Thoracic aorta (tissue), 2 donors: ENCODE measurements around the gene NUDT8. TPM values are rescaled to one million over a fixed set of nuclear protein-coding genes. Genes with fewer than 3 reads are reported as not detected.

Experiments used
- ATAC-seq: fragments of 150-250 bp; one replicate; pipeline ENCODE4 v1.8.0; 2017; ENCODE audit warnings: low read depth; ENCODE audit not compliant: insufficient number of reproducible peaks, low FRiP score
- DNase-seq: peaks from one replicate; pipeline ENCODE4 v3.0.0-alpha.2; 2020; ENCODE audit warnings: low spot score
- H3K27ac ChIP-seq, 2 donors: fragments of 200-600 bp; sonication (generic); 1 replicate in 1 of 2; 2 replicates in 1 of 2; pipeline ENCODE4 v1.5.1; 2016; ENCODE audit warnings: mild to moderate bottlenecking in 2 of 2, moderate library complexity in 2 of 2
- H3K27me3 ChIP-seq: fragments of 200-600 bp; sonication (generic); replicated peaks from 2 replicates; pipeline ENCODE4 v1.6.0; 2016; ENCODE audit warnings: mild to moderate bottlenecking; ENCODE audit not compliant: insufficient read depth
- H3K36me3 ChIP-seq: fragments of 200-600 bp; sonication (generic); one replicate; pipeline ENCODE4 v1.5.1; 2016
- H3K4me1 ChIP-seq, 2 donors: fragments of 200-600 bp; sonication (generic); 1 replicate in 1 of 2; 2 replicates in 1 of 2; pipeline versions ENCODE4 v1.5.1 to v1.6.0; 2016; ENCODE audit warnings: low read depth in 2 of 2, mild to moderate bottlenecking in 1 of 2; ENCODE audit not compliant: control insufficient read depth in 1 of 2
- H3K4me3 ChIP-seq: fragments of 200-600 bp; sonication (generic); 2 replicates; pipeline ENCODE4 v1.5.1; 2016; ENCODE audit warnings: mild to moderate bottlenecking
- H3K9me3 ChIP-seq: fragments of 200-600 bp; sonication (generic); 2 replicates; pipeline ENCODE4 v1.5.1; 2016
- total RNA-seq, 2 donors: library from RNA; depleted of rRNA; stranded (reverse); fragments of >200 nt; gene quantifications; one replicate each; pipeline versions ENCODE4 v1.1.0 to v1.2.3, GENCODE V29; 2016
- TF ChIP-seq, protein P1 (sequence below): fragments of 200-600 bp; sonication (generic); IDR thresholded peaks from one replicate; pipeline ENCODE4 v1.5.1; 2019; ENCODE audit warnings: antibody characterized with exemption

Gene NUDT8
- total RNA-seq, 2 donors from 2014 or later, result 5.7 to 6.1 TPM

GRCh38 chr11:67582011-67582410 lies 47.7 kb downstream of the NUDT8 start:
- no peak for ATAC-seq
- DNase-seq, result no peak
- Histone ChIP-seq H3K4me1 (peaks cover 14 to 25% of the 10 kb centered on the region in 2 donors), H3K9me3 (no peaks in the 10 kb centered on the region), H3K27ac (no peak overlapping the region), H3K27me3 (no peaks in the 10 kb centered on the region), H3K36me3 (peaks cover 10% of the 10 kb centered on the region), H3K4me3 (no peak overlapping the region)
- TF ChIP-seq, protein P1, sequence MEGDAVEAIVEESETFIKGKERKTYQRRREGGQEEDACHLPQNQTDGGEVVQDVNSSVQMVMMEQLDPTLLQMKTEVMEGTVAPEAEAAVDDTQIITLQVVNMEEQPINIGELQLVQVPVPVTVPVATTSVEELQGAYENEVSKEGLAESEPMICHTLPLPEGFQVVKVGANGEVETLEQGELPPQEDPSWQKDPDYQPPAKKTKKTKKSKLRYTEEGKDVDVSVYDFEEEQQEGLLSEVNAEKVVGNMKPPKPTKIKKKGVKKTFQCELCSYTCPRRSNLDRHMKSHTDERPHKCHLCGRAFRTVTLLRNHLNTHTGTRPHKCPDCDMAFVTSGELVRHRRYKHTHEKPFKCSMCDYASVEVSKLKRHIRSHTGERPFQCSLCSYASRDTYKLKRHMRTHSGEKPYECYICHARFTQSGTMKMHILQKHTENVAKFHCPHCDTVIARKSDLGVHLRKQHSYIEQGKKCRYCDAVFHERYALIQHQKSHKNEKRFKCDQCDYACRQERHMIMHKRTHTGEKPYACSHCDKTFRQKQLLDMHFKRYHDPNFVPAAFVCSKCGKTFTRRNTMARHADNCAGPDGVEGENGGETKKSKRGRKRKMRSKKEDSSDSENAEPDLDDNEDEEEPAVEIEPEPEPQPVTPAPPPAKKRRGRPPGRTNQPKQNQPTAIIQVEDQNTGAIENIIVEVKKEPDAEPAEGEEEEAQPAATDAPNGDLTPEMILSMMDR, result no peak

DNA sequence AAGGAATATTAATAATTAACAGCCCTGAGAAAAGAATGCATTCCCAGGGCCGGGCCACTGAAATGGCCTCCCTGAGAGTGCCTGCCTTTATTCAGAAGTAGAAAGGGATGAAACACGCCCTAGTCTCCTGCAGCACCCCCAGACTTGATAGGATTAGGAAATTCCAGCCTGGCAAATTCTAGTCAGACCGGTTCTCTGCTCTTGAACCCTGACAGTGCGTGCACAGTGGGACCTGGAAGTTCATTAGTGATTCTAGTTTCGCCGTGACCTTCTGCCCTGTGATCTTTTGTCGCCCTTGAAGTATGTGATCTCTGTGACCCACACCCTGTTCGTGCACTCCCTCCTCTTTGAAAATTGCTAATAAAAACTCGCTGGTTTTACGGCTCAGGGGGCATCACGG lies 48.3 kb downstream of the NUDT8 start:
- peaks cover 8% of the 10 kb centered on the region for H3K36me3 ChIP-seq
- H3K27ac ChIP-seq, result no peak overlapping the region
- no peak for ATAC-seq
- H3K9me3 ChIP-seq, result no peaks in the 10 kb centered on the region
- TF ChIP-seq, protein P1, result no peak
- no peak overlapping the region for H3K4me3 ChIP-seq
- no peaks in the 10 kb centered on the region for H3K27me3 ChIP-seq
- DNase-seq, result no peak
- peaks cover 14 to 26% of the 10 kb centered on the region in 2 donors for H3K4me1 ChIP-seq

GRCh38 chr11:67577951-67578350 lies 51.8 kb downstream of the NUDT8 start:
- Histone ChIP-seq H3K27me3 (no peaks in the 10 kb centered on the region), H3K4me1 (peaks cover 0 to 5% of the 10 kb centered on the region in 2 donors), H3K4me3 (no peak overlapping the region), H3K9me3 (no peaks in the 10 kb centered on the region), H3K27ac (no peak overlapping the region), H3K36me3 (no peaks in the 10 kb centered on the region)
- ATAC-seq, result no peak
- no peak for DNase-seq
- TF ChIP-seq, protein P1, result no peak

Other genes with a start within 250 kb of the NUDT8 start
- gene RAD9A, start 238.0 kb downstream of the NUDT8 start, total RNA-seq, result 10 to 100 TPM; 15.8 to 23.0 TPM
- gene PPP1CA, start 228.1 kb downstream of the NUDT8 start, total RNA-seq, result 10 to 100 TPM; 74.4 to 77.8 TPM
- 1 to 10 TPM; 2.6 to 3.8 TPM for gene TBC1D10C, start 225.9 kb downstream of the NUDT8 start, total RNA-seq
- gene CARNS1, start 214.3 kb downstream of the NUDT8 start, total RNA-seq, result 10 to 100 TPM in 1 of 2 donors, 1 to 10 TPM in 1; 7.9 to 10.8 TPM
- gene RPS6KB2, start 201.4 kb downstream of the NUDT8 start, total RNA-seq, result 10 to 100 TPM; 68.3 to 69.3 TPM
- gene PTPRCAP, start 192.3 kb downstream of the NUDT8 start, total RNA-seq, result 1 to 10 TPM; 4.0 to 7.2 TPM
- gene CORO1B, start 186.5 kb downstream of the NUDT8 start, total RNA-seq, result 10 to 100 TPM; 50.0 to 88.3 TPM
- gene GPR152, start 177.2 kb downstream of the NUDT8 start, total RNA-seq, result not detected
- gene CABP4, start 174.6 kb downstream of the NUDT8 start, total RNA-seq, result 1 to 10 TPM; 5.3 to 5.7 TPM
- gene TMEM134, start 160.7 kb downstream of the NUDT8 start, total RNA-seq, result 10 to 100 TPM; 66.7 to 67.7 TPM
- gene AIP, start 146.9 kb downstream of the NUDT8 start, total RNA-seq, result 10 to 100 TPM; 64.8 to 76.9 TPM
- 10 to 100 TPM; 27.1 to 32.5 TPM for gene PITPNM1, start 124.6 kb downstream of the NUDT8 start, total RNA-seq
- gene CDK2AP2, start 121.8 kb downstream of the NUDT8 start, total RNA-seq, result 10 to 100 TPM; 53.3 to 73.4 TPM
- gene CABP2, start 106.5 kb downstream of the NUDT8 start, total RNA-seq, result not detected
- gene GSTP1, start 46.1 kb downstream of the NUDT8 start, total RNA-seq, result 100 to 1,000 TPM; 272 to 744 TPM
- 100 to 1,000 TPM; 240 to 252 TPM for gene NDUFV1, start 23.0 kb downstream of the NUDT8 start, total RNA-seq
- not detected for gene TBX10, start 9.8 kb upstream of the NUDT8 start, total RNA-seq
- not detected for gene ACY3, start 20.8 kb upstream of the NUDT8 start, total RNA-seq
- not detected for gene ALDH3B2, start 44.7 kb upstream of the NUDT8 start, total RNA-seq